HUES48 (cell line): ENCODE data around the gene OSBP2.

Experiments
- H3K27ac ChIP-seq: one replicate; pipeline ENCODE4 v1.7.0; 2013; ENCODE audit warnings: low read depth, low read length, inconsistent platforms
- H3K27me3 ChIP-seq: 2 replicates; pipeline ENCODE4 v1.6.1; 2013; ENCODE audit warnings: mild to moderate bottlenecking, low read length; ENCODE audit not compliant: control insufficient read depth, insufficient read depth
- H3K36me3 ChIP-seq: 2 replicates; pipeline ENCODE4 v1.6.1; 2013; ENCODE audit warnings: low read length; ENCODE audit not compliant: control insufficient read depth, insufficient read depth
- H3K4me1 ChIP-seq: 2 replicates; pipeline ENCODE4 v1.6.1; 2013; ENCODE audit warnings: mild to moderate bottlenecking, low read length; ENCODE audit not compliant: control insufficient read depth, insufficient read depth
- H3K4me3 ChIP-seq: 2 replicates; pipeline ENCODE4 v1.5.1; 2013; ENCODE audit warnings: mild to moderate bottlenecking, low read depth, low read length
- H3K9ac ChIP-seq: 2 replicates; pipeline ENCODE4 v1.6.1; 2013; ENCODE audit warnings: mild to moderate bottlenecking, low read depth, low read length, moderate library complexity
- H3K9me3 ChIP-seq: 2 replicates; pipeline ENCODE4 v1.6.1; 2013; ENCODE audit warnings: low read length; ENCODE audit not compliant: control insufficient read depth, insufficient read depth

OSBP2 gene

GRCh38 chr22:30946354-30946753, 251.7 kb downstream of the OSBP2 start:
- Histone ChIP-seq H3K9me3 (no peaks in the 10 kb centered on the region), H3K36me3 (peaks cover 99% of the 10 kb centered on the region), H3K4me1 (no peaks in the 10 kb centered on the region), H3K27ac (no peak overlapping the region), H3K4me3 (no peak overlapping the region), H3K9ac (no peak overlapping the region), H3K27me3 (no peaks in the 10 kb centered on the region)

- Histone ChIP-seq H3K9me3 (no peaks in the 10 kb centered on the region), H3K36me3 (peaks cover 99% of the 10 kb centered on the region), H3K27me3 (no peaks in the 10 kb centered on the region), H3K4me1 (no peaks in the 10 kb centered on the region), H3K27ac (no peak overlapping the region), H3K9ac (no peak overlapping the region), H3K4me3 (no peak overlapping the region)
Measured at GRCh38 chr22:30947173-30947815, 252.6 kb downstream of the OSBP2 start.

GRCh38 chr22:30947816-30948454, 253.3 kb downstream of the OSBP2 start:
- Histone ChIP-seq H3K9ac (no peak overlapping the region), H3K36me3 (peaks cover 99% of the 10 kb centered on the region), H3K27ac (no peak overlapping the region), H3K27me3 (no peaks in the 10 kb centered on the region), H3K4me3 (no peak overlapping the region), H3K4me1 (no peaks in the 10 kb centered on the region), H3K9me3 (no peaks in the 10 kb centered on the region)

- Histone ChIP-seq H3K9ac (no peak overlapping the region), H3K27me3 (no peaks in the 10 kb centered on the region), H3K4me1 (no peaks in the 10 kb centered on the region), H3K27ac (no peak overlapping the region), H3K36me3 (peaks cover 100% of the 10 kb centered on the region), H3K4me3 (no peak overlapping the region), H3K9me3 (no peaks in the 10 kb centered on the region)
Measured at GRCh38 chr22:30948930-30949342, 254.3 kb downstream of the OSBP2 start.

- H3K9me3 ChIP-seq: no peaks in the 10 kb centered on the region
- no peak overlapping the region for H3K27ac ChIP-seq
- no peaks in the 10 kb centered on the region for H3K4me1 ChIP-seq
- H3K4me3 ChIP-seq: no peak overlapping the region
- peaks cover 98% of the 10 kb centered on the region for H3K36me3 ChIP-seq
- H3K9ac ChIP-seq: no peak overlapping the region
- H3K27me3 ChIP-seq: no peaks in the 10 kb centered on the region
Measured at GRCh38 chr22:30949934-30950660, 255.4 kb downstream of the OSBP2 start.

- H3K27me3 ChIP-seq: no peaks in the 10 kb centered on the region
- peaks cover 96% of the 10 kb centered on the region for H3K36me3 ChIP-seq
- no peak overlapping the region for H3K9ac ChIP-seq
- no peaks in the 10 kb centered on the region for H3K4me1 ChIP-seq
- no peaks in the 10 kb centered on the region for H3K9me3 ChIP-seq
- H3K27ac ChIP-seq: no peak overlapping the region
- no peak overlapping the region for H3K4me3 ChIP-seq
Measured at GRCh38 chr22:30953206-30953605, 258.5 kb downstream of the OSBP2 start.

- H3K36me3 ChIP-seq: peaks cover 88% of the 10 kb centered on the region
- H3K27me3 ChIP-seq: no peaks in the 10 kb centered on the region
Measured at GRCh38 chr22:30955153-30955552, 260.5 kb downstream of the OSBP2 start.

More at GRCh38 chr22:30955153-30955552, 260.5 kb downstream of the OSBP2 start:
- Histone ChIP-seq H3K4me3 (no peak overlapping the region), H3K9me3 (no peaks in the 10 kb centered on the region), H3K27ac (no peak overlapping the region), H3K9ac (no peak overlapping the region), H3K4me1 (no peaks in the 10 kb centered on the region)
